Activated CD8-positive, alpha-beta T cell treated with anti-CD3 and anti-CD28 coated beads, Interleukin-2, amount 10 ng/mL, durations not matched to agents 7 days and 5 days (primary cell): Measurements from ENCODE around the gene KNL1. TPM values are rescaled to one million over a fixed set of nuclear protein-coding genes. Genes with fewer than 3 reads are reported as not detected.

Experiments used
- ATAC-seq: fragments of 150-1000 bp; cut with Tn5 transposase; one replicate; pipeline ENCODE4 v1.10.0; 2021; ENCODE audit warnings: moderate library complexity
- CTCF ChIA-PET: fragments of 350-600 bp; sonication (Branson Sonifier 250); formaldehyde crosslinking; loops from one replicate; lab custom pipeline; 2021; ENCODE audit warnings: antibody characterized with exemption; lab: Charles Lee
- POLR2A ChIA-PET: fragments of 350-600 bp; sonication (Branson Sonifier 250); formaldehyde crosslinking; loops from one replicate; lab custom pipeline; 2021; ENCODE audit warnings: antibody characterized with exemption; lab: Charles Lee
- DNase-seq: peaks from one replicate; pipeline ENCODE4 v3.0.0-alpha.2; 2020
- H3K27ac Mint-ChIP-seq: one replicate; pipeline ENCODE4 v1.8.0; 2021; ENCODE audit warnings: mild to moderate bottlenecking, mixed read lengths
- H3K27me3 Mint-ChIP-seq: one replicate; pipeline ENCODE4 v1.8.0; 2021; ENCODE audit warnings: low read depth, mixed read lengths
- H3K36me3 Mint-ChIP-seq: one replicate; pipeline ENCODE4 v1.8.0; 2021; ENCODE audit warnings: low read depth, mixed read lengths
- H3K4me1 Mint-ChIP-seq: one replicate; pipeline ENCODE4 v1.8.0; 2021; ENCODE audit warnings: low read depth, mixed read lengths
- H3K4me3 Mint-ChIP-seq: one replicate; pipeline ENCODE4 v1.8.0; 2021; ENCODE audit warnings: mild to moderate bottlenecking, mixed read lengths
- H3K9me3 Mint-ChIP-seq: one replicate; pipeline ENCODE4 v1.8.0; 2022; ENCODE audit warnings: mixed read lengths; ENCODE audit not compliant: insufficient read depth
- total RNA-seq, 2 experiments: library from RNA; stranded (reverse); gene quantifications; one replicate each; pipeline ENCODE4 v1.2.3, GENCODE V29; 2021

Gene KNL1
- total RNA-seq, 2 experiments from 2014 or later: 61.4 to 65.4 TPM

- Mint-ChIP-seq H3K27me3 (peaks cover 2% of the 10 kb centered on the region), H3K4me1 (peaks cover 34% of the 10 kb centered on the region), H3K4me3 (peak overlapping the region; percentile 78), H3K27ac (peak overlapping the region; percentile 75), H3K36me3 (peaks cover 7% of the 10 kb centered on the region), H3K9me3 (no peaks in the 10 kb centered on the region)
- DNase-seq (no peak), ATAC-seq (no peak)
- POLR2A ChIA-PET: interaction anchor here (1.2 kb wide), 1 partner anchor 26 kb away, joined by 3 read pairs; no protein-coding TSS in a partner anchor
- CTCF ChIA-PET: interaction anchor here (1.0 to 3.9 kb wide), 9 partner anchors 10 to 683 kb away, joined by 3 to 30 read pairs (median 3); partner anchors contain the start of genes CCDC32, RAD51 and RPUSD2
These were observed 3.4 kb upstream of the KNL1 start for GRCh38 chr15:40590667-40591050.

GRCh38 chr15:40591389-40591788 lies 2.7 kb upstream of the KNL1 start:
- no peaks in the 10 kb centered on the region for H3K9me3 Mint-ChIP-seq

GRCh38 chr15:40593165-40593564 lies 884 bp upstream of the KNL1 start:
- DNase-seq (no peak), ATAC-seq (no peak)
- H3K9me3 Mint-ChIP-seq: no peaks in the 10 kb centered on the region
- POLR2A ChIA-PET: interaction anchor here (1.1 to 3.9 kb wide), 4 partner anchors 12 to 139 kb away, joined by 3 to 20 read pairs (median 6); partner anchors contain the start of genes CCDC32 and RPUSD2
- peak overlapping the region; percentile 31 for H3K27ac Mint-ChIP-seq
- H3K36me3 Mint-ChIP-seq: peaks cover 16% of the 10 kb centered on the region
- peaks cover 2% of the 10 kb centered on the region for H3K27me3 Mint-ChIP-seq
- CTCF ChIA-PET: interaction anchor here (0.6 to 1.1 kb wide), 2 partner anchors 24 to 244 kb away, joined by 3 to 5 read pairs; partner anchors contain the start of gene RPUSD2
- H3K4me1 Mint-ChIP-seq: peaks cover 50% of the 10 kb centered on the region
- peak overlapping the region; percentile 87 for H3K4me3 Mint-ChIP-seq

More at GRCh38 chr15:40591389-40591788, 2.7 kb upstream of the KNL1 start:
- H3K36me3 Mint-ChIP-seq: peaks cover 10% of the 10 kb centered on the region
- CTCF ChIA-PET: interaction anchor here (0.9 to 3.9 kb wide), 4 partner anchors 22 to 191 kb away, joined by 3 to 30 read pairs (median 3); partner anchors contain the start of genes CCDC32, RAD51 and RPUSD2
- ATAC-seq: no peak
- no peak for DNase-seq
- no peak overlapping the region for H3K27ac Mint-ChIP-seq
- H3K4me1 Mint-ChIP-seq: peaks cover 39% of the 10 kb centered on the region
- POLR2A ChIA-PET: interaction anchor here (0.6 to 0.7 kb wide), 2 partner anchors 104 to 215 kb away, joined by 3 to 5 read pairs; partner anchors contain the start of genes RAD51 and ZFYVE19
- H3K4me3 Mint-ChIP-seq: no peak overlapping the region
- peaks cover 2% of the 10 kb centered on the region for H3K27me3 Mint-ChIP-seq

- Mint-ChIP-seq H3K27ac (peak overlapping the region; percentile 99), H3K4me3 (peak overlapping the region; percentile 87), H3K4me1 (peaks cover 48% of the 10 kb centered on the region), H3K9me3 (no peaks in the 10 kb centered on the region), H3K27me3 (peaks cover 2% of the 10 kb centered on the region), H3K36me3 (peaks cover 16% of the 10 kb centered on the region)
- ATAC-seq (peak; percentile 66), DNase-seq (no peak)
- ChIA-PET CTCF (interaction anchor here (1.4 to 1.9 kb wide), 2 partner anchors 30 to 188 kb away, joined by 3 to 5 read pairs; partner anchors contain the start of gene CCDC32), POLR2A (interaction anchor here (0.7 to 3.9 kb wide), 3 partner anchors 25 to 637 kb away, joined by 3 to 20 read pairs (median 9); partner anchors contain the start of genes CCDC32, CHP1 and RPUSD2)
These were observed 384 bp downstream of the KNL1 start for GRCh38 chr15:40594429-40594836.

- H3K36me3 Mint-ChIP-seq: peaks cover 16% of the 10 kb centered on the region
- no peaks in the 10 kb centered on the region for H3K27me3 Mint-ChIP-seq
- no peaks in the 10 kb centered on the region for H3K9me3 Mint-ChIP-seq
- peaks cover 41% of the 10 kb centered on the region for H3K4me1 Mint-ChIP-seq
- ChIA-PET CTCF (interaction anchor here (1.4 to 1.9 kb wide), 2 partner anchors 30 to 187 kb away, joined by 3 to 5 read pairs; partner anchors contain the start of gene CCDC32), POLR2A (interaction anchor here (0.7 to 3.9 kb wide), 2 partner anchors 26 to 636 kb away, joined by 3 to 20 read pairs; partner anchors contain the start of genes CHP1 and RPUSD2)
- H3K27ac Mint-ChIP-seq: peak overlapping the region; percentile 99
- ATAC-seq (no peak), DNase-seq (no peak)
- H3K4me3 Mint-ChIP-seq: peak overlapping the region; percentile 87
These were observed 1.2 kb downstream of the KNL1 start for GRCh38 chr15:40595219-40595618.

- H3K27ac Mint-ChIP-seq: no peak overlapping the region
- DNase-seq (no peak), ATAC-seq (no peak)
- H3K9me3 Mint-ChIP-seq: no peaks in the 10 kb centered on the region
- ChIA-PET POLR2A (interaction anchor here (3.9 kb wide), 1 partner anchor 27 kb away, joined by 20 read pairs; the partner anchor contains the start of gene RPUSD2), CTCF (interaction anchor here (1.4 to 1.9 kb wide), 2 partner anchors 31 to 187 kb away, joined by 3 to 5 read pairs; partner anchors contain the start of gene CCDC32)
- no peaks in the 10 kb centered on the region for H3K27me3 Mint-ChIP-seq
- H3K4me1 Mint-ChIP-seq: peaks cover 35% of the 10 kb centered on the region
- H3K4me3 Mint-ChIP-seq: peak overlapping the region; percentile 36
- H3K36me3 Mint-ChIP-seq: peaks cover 22% of the 10 kb centered on the region
These were observed 1.7 kb downstream of the KNL1 start for GRCh38 chr15:40595773-40596172.

GRCh38 chr15:40597024-40597423 lies 3.0 kb downstream of the KNL1 start:
- CTCF ChIA-PET: no interaction called here
- Mint-ChIP-seq H3K27me3 (no peaks in the 10 kb centered on the region), H3K4me1 (peaks cover 35% of the 10 kb centered on the region), H3K4me3 (no peak overlapping the region), H3K9me3 (no peaks in the 10 kb centered on the region), H3K36me3 (peaks cover 23% of the 10 kb centered on the region), H3K27ac (no peak overlapping the region)
- POLR2A ChIA-PET: no interaction called here
- ATAC-seq (no peak), DNase-seq (no peak)

- peaks cover 28% of the 10 kb centered on the region for H3K4me1 Mint-ChIP-seq
- no peak for ATAC-seq
- no peak overlapping the region for H3K27ac Mint-ChIP-seq
- peaks cover 28% of the 10 kb centered on the region for H3K36me3 Mint-ChIP-seq
- H3K27me3 Mint-ChIP-seq: no peaks in the 10 kb centered on the region
- POLR2A ChIA-PET: no interaction called here
- H3K9me3 Mint-ChIP-seq: no peaks in the 10 kb centered on the region
- no peak overlapping the region for H3K4me3 Mint-ChIP-seq
- DNase-seq: no peak
- CTCF ChIA-PET: interaction anchor here (0.9 kb wide), 1 partner anchor 8 kb away, joined by 4 read pairs; no protein-coding TSS in a partner anchor
These were observed 4.1 kb downstream of the KNL1 start for GRCh38 chr15:40598126-40598525.

- Mint-ChIP-seq H3K27me3 (no peaks in the 10 kb centered on the region), H3K4me1 (peaks cover 23% of the 10 kb centered on the region), H3K27ac (no peak overlapping the region), H3K4me3 (no peak overlapping the region), H3K9me3 (no peaks in the 10 kb centered on the region), H3K36me3 (peaks cover 30% of the 10 kb centered on the region)
- ChIA-PET CTCF (interaction anchor here (0.8 to 0.9 kb wide), 2 partner anchors 9 kb away, joined by 3 to 4 read pairs; no protein-coding TSS in a partner anchor), POLR2A (interaction anchor here (0.6 kb wide), 1 partner anchor 12 kb away, joined by 3 read pairs; no protein-coding TSS in a partner anchor)
- no peak for ATAC-seq
- no peak for DNase-seq
These were observed 4.6 kb downstream of the KNL1 start for GRCh38 chr15:40598672-40599071.

- ChIA-PET CTCF (interaction anchor here (1.0 to 2.2 kb wide), 3 partner anchors 11 to 258 kb away, joined by 3 to 12 read pairs (median 4); no protein-coding TSS in a partner anchor), POLR2A (no interaction called here)
- Mint-ChIP-seq H3K27me3 (no peaks in the 10 kb centered on the region), H3K4me3 (no peak overlapping the region), H3K27ac (no peak overlapping the region), H3K9me3 (no peaks in the 10 kb centered on the region), H3K4me1 (peaks cover 14% of the 10 kb centered on the region), H3K36me3 (peaks cover 35% of the 10 kb centered on the region)
- no peak for DNase-seq
- no peak for ATAC-seq
These were observed 6.9 kb downstream of the KNL1 start for GRCh38 chr15:40600956-40601355.

- Mint-ChIP-seq H3K36me3 (peaks cover 38% of the 10 kb centered on the region), H3K4me3 (no peak overlapping the region), H3K4me1 (no peaks in the 10 kb centered on the region), H3K27me3 (no peaks in the 10 kb centered on the region), H3K9me3 (no peaks in the 10 kb centered on the region), H3K27ac (no peak overlapping the region)
- CTCF ChIA-PET: interaction anchor here (1.1 to 2.1 kb wide), 3 partner anchors 14 to 862 kb away, joined by 3 to 12 read pairs (median 6); no protein-coding TSS in a partner anchor
- ATAC-seq (no peak), DNase-seq (no peak)
- POLR2A ChIA-PET: interaction anchor here (1.4 kb wide), 1 partner anchor 39 kb away, joined by 4 read pairs; the partner anchor contains the start of gene CCDC32
These were observed 9.9 kb downstream of the KNL1 start for GRCh38 chr15:40603935-40604334.
